PC-9 (cell line): ENCODE data around the gene DIDO1. TPM values are rescaled to one million over a fixed set of nuclear protein-coding genes. Genes with fewer than 3 reads are reported as not detected.

Experiments used
- BruUV-seq: library from RNA; stranded (reverse); fragments of 400-500 nt; replicated peaks from 2 replicates; lab custom pipeline; 2021; lab: Mats Ljungman, UMichigan
- CTCF ChIA-PET: fragments of 300-600 bp; sonication (Branson Sonifier 250); formaldehyde crosslinking; loops from one replicate; lab custom pipeline; 2022; ENCODE audit warnings: antibody characterized with exemption; lab: Charles Lee
- POLR2A ChIA-PET: fragments of 300-600 bp; sonication (Branson Sonifier 250); formaldehyde crosslinking; loops from one replicate; lab custom pipeline; 2022; ENCODE audit warnings: antibody characterized with exemption; ENCODE audit not compliant: unreplicated experiment; lab: Charles Lee
- DNase-seq, 2 experiments: peaks; one replicate each; pipeline versions ENCODE4 v3.0.0 to v3.0.0-alpha.2; 2015 to 2022; ENCODE audit warnings: mixed read lengths in 1 of 2
- H2AFZ ChIP-seq: fragments of 200-600 bp; sonication (generic); 2 replicates; pipeline ENCODE4 v1.8.1; 2017; ENCODE audit warnings: antibody characterized with exemption
- H3F3A ChIP-seq: fragments of 200-600 bp; sonication (generic); 2 replicates; pipeline ENCODE4 v1.8.1; 2017; ENCODE audit warnings: antibody characterized with exemption, mild to moderate bottlenecking, low read depth; ENCODE audit not compliant: insufficient read depth
- H3K27ac ChIP-seq: fragments of 200-600 bp; sonication (generic); 2 replicates; pipeline ENCODE4 v1.6.1; 2016; ENCODE audit warnings: mixed run types
- H3K27me3 ChIP-seq: fragments of 200-600 bp; sonication (generic); 2 replicates; pipeline ENCODE4 v1.6.1; 2016; ENCODE audit warnings: low read depth, mixed run types; ENCODE audit not compliant: insufficient read depth
- H3K36me3 ChIP-seq: fragments of 200-600 bp; sonication (generic); 2 replicates; pipeline ENCODE4 v1.6.1; 2016; ENCODE audit warnings: low read depth, mixed run types
- H3K4me1 ChIP-seq: fragments of 200-600 bp; sonication (generic); replicated peaks from 2 replicates; pipeline ENCODE4 v1.6.1; 2016; ENCODE audit warnings: mixed run types; ENCODE audit not compliant: insufficient read depth
- H3K4me2 ChIP-seq: fragments of 200-600 bp; sonication (generic); 2 replicates; pipeline ENCODE4 v1.6.1; 2017; ENCODE audit warnings: mixed run types
- H3K4me3 ChIP-seq: fragments of 200-600 bp; sonication (generic); 2 replicates; pipeline ENCODE4 v1.6.1; 2016; ENCODE audit warnings: mixed run types
- H3K79me2 ChIP-seq: fragments of 200-600 bp; sonication (generic); 2 replicates; pipeline ENCODE4 v1.6.1; 2017; ENCODE audit warnings: low read depth, mixed run types
- H3K9me2 ChIP-seq: fragments of 200-600 bp; sonication (generic); 2 replicates; pipeline ENCODE4 v1.8.1; 2017; ENCODE audit warnings: mild to moderate bottlenecking; ENCODE audit not compliant: insufficient read depth
- H3K9me3 ChIP-seq: fragments of 200-600 bp; sonication (generic); 2 replicates; pipeline ENCODE4 v1.8.1; 2016; ENCODE audit warnings: low read depth; ENCODE audit not compliant: insufficient read depth
- H4K20me1 ChIP-seq: fragments of 200-600 bp; sonication (generic); 2 replicates; pipeline ENCODE4 v1.8.1; 2017; ENCODE audit not compliant: insufficient read depth
- CTCF ChIP-seq: fragments of 200-600 bp; sonication (generic); conservative IDR thresholded peaks from 2 replicates; pipeline ENCODE4 v1.6.1; 2017; ENCODE audit warnings: mixed run types, antibody characterized with exemption, mild to moderate bottlenecking, moderate library complexity
- EZH2 ChIP-seq: fragments of 200-600 bp; sonication (generic); IDR thresholded peaks from 2 replicates; pipeline ENCODE4 v1.8.0; 2017; ENCODE audit warnings: antibody characterized with exemption, low read depth
- intact Hi-C: fragments of 100-400 bp; cut with micrococcal nuclease; formaldehyde crosslinking; loops from one replicate; pipeline ENCODE4 v1.10.0; 2022; ENCODE audit not compliant: unreplicated experiment
- total RNA-seq: library from RNA; stranded (reverse); gene quantifications from 2 replicates; pipeline ENCODE4 v1.2.3, GENCODE V29; 2021

DIDO1 gene
- total RNA-seq, 1 experiment from 2014 or later = 61.4 TPM

GRCh38 chr20:62931464-62931863 is 5.2 kb upstream of the DIDO1 start:
- Histone ChIP-seq H3K4me2 (no peak overlapping the region), H4K20me1 (peaks cover 57% of the 10 kb centered on the region), H3K4me1 (peaks cover 14% of the 10 kb centered on the region), H2AFZ (no peak overlapping the region), H3K27ac (no peak overlapping the region), H3K9me3 (no peaks in the 10 kb centered on the region), H3K36me3 (peaks cover 3% of the 10 kb centered on the region; the same call in 1 of the 2 replicates), H3K9me2 (no peaks in the 10 kb centered on the region), H3K4me3 (no peak overlapping the region), H3F3A (peaks cover 26% of the 10 kb centered on the region), H3K79me2 (peaks cover 99% of the 10 kb centered on the region), H3K27me3 (no peaks in the 10 kb centered on the region)
- no TSS peak for BruUV-seq
- no peak for DNase-seq
- ChIA-PET CTCF (no interaction called here), POLR2A (no interaction called here)
- intact Hi-C loops = no loop called here
- TF ChIP-seq CTCF (no peak), EZH2 (no peak)

- no peaks in the 10 kb centered on the region for H3K9me2 ChIP-seq
- no peaks in the 10 kb centered on the region for H3K27me3 ChIP-seq
- TF ChIP-seq EZH2 = no peak
- DNase-seq = peak in 1 of 2 experiments; percentile 43
- POLR2A ChIA-PET = no interaction called here
- intact Hi-C loops = loop anchor here (5.0 kb wide), 1 partner anchor 307 kb away; no protein-coding TSS in a partner anchor
- H3K4me2 ChIP-seq = no peak overlapping the region
- H4K20me1 ChIP-seq = peaks cover 52% of the 10 kb centered on the region
- no peaks in the 10 kb centered on the region for H3K9me3 ChIP-seq
- H3K4me1 ChIP-seq = peaks cover 18% of the 10 kb centered on the region
- no peak overlapping the region for H2AFZ ChIP-seq
- BruUV-seq = no TSS peak
- H3K36me3 ChIP-seq = no peaks in the 10 kb centered on the region
- H3K27ac ChIP-seq = no peak overlapping the region
- no peak overlapping the region for H3K4me3 ChIP-seq
- CTCF ChIA-PET = no interaction called here
- peaks cover 40% of the 10 kb centered on the region for H3F3A ChIP-seq
- H3K79me2 ChIP-seq = peaks cover 94% of the 10 kb centered on the region
Observed at GRCh38 chr20:62929051-62929538, 2.8 kb upstream of the DIDO1 start.

GRCh38 chr20:62928246-62928939 is 2.1 kb upstream of the DIDO1 start:
- DNase-seq = no peak
- POLR2A ChIA-PET = no interaction called here
- H3K4me1 ChIP-seq = peaks cover 25% of the 10 kb centered on the region
- H3K36me3 ChIP-seq = no peaks in the 10 kb centered on the region
- peaks cover 40% of the 10 kb centered on the region for H3F3A ChIP-seq
- TF ChIP-seq CTCF = no peak
- no peak for TF ChIP-seq EZH2
- intact Hi-C loops = loop anchor here (5.0 kb wide), 1 partner anchor 306 kb away; no protein-coding TSS in a partner anchor
- peaks cover 94% of the 10 kb centered on the region for H3K79me2 ChIP-seq
- no peak overlapping the region for H3K4me3 ChIP-seq
- no peak overlapping the region for H3K27ac ChIP-seq
- no peak overlapping the region for H2AFZ ChIP-seq
- H3K9me3 ChIP-seq = no peaks in the 10 kb centered on the region
- no peaks in the 10 kb centered on the region for H3K9me2 ChIP-seq
- no peak overlapping the region for H3K4me2 ChIP-seq
- no TSS peak for BruUV-seq
- peaks cover 52% of the 10 kb centered on the region for H4K20me1 ChIP-seq
- CTCF ChIA-PET = interaction anchor here (0.6 kb wide), 1 partner anchor 27 kb away, joined by 3 read pairs; no protein-coding TSS in a partner anchor
- H3K27me3 ChIP-seq = no peaks in the 10 kb centered on the region
